WTC11 (cell line): ENCODE data around the gene MAML3. TPM values are rescaled to one million over a fixed set of nuclear protein-coding genes. Genes with fewer than 3 reads are reported as not detected.

Experiments used
- ATAC-seq: fragments of 200-7000 bp; cut with Tn5 transposase; 2 replicates; pipeline ENCODE4 v1.10.0; 2021; ENCODE audit warnings: mild to moderate bottlenecking, moderate library complexity
- CTCF ChIA-PET: fragments of 300-600 bp; sonication (Branson Sonifier 250); formaldehyde crosslinking; loops from one replicate; lab custom pipeline; 2021; ENCODE audit warnings: antibody characterized with exemption; lab: Charles Lee
- POLR2A ChIA-PET: fragments of 350-600 bp; sonication (Branson Sonifier 250); formaldehyde crosslinking; loops from one replicate; lab custom pipeline; 2021; ENCODE audit warnings: antibody characterized with exemption; lab: Charles Lee
- DNase-seq: peaks from one replicate; pipeline ENCODE4 v3.0.0; 2021; ENCODE audit warnings: low spot score
- H3K27ac Mint-ChIP-seq: 2 replicates; pipeline ENCODE4 v1.8.0; 2021; ENCODE audit warnings: mixed read lengths
- H3K27me3 Mint-ChIP-seq: 2 replicates; pipeline ENCODE4 v1.8.0; 2021; ENCODE audit warnings: low read depth, mild to moderate bottlenecking, moderate library complexity, mixed read lengths
- H3K36me3 Mint-ChIP-seq: 2 replicates; pipeline ENCODE4 v1.8.0; 2021; ENCODE audit warnings: mixed read lengths
- H3K4me1 Mint-ChIP-seq: 2 replicates; pipeline ENCODE4 v1.8.0; 2022; ENCODE audit warnings: mixed read lengths
- H3K4me3 Mint-ChIP-seq: 2 replicates; pipeline ENCODE4 v1.8.0; 2021; ENCODE audit warnings: mild to moderate bottlenecking, moderate library complexity, mixed read lengths
- H3K9me3 Mint-ChIP-seq: 2 replicates; pipeline ENCODE4 v1.8.0; 2021; ENCODE audit warnings: mixed read lengths
- CREM ChIP-seq: sonication (generic); formaldehyde crosslinking; IDR thresholded peaks from 2 replicates; pipeline ENCODE4 v1.8.1; 2022; ENCODE audit warnings: mild to moderate bottlenecking, missing genetic modification reagents, moderate library complexity
- EMX1 ChIP-seq: fragments of 250-450 bp; sonication (Bioruptor Pico); IDR thresholded peaks from 2 replicates; pipeline ENCODE4 v1.8.0; 2021; ENCODE audit warnings: mild to moderate bottlenecking
- MYBL2 ChIP-seq: sonication (generic); formaldehyde crosslinking; IDR thresholded peaks from 2 replicates; pipeline ENCODE4 v1.8.1; 2023; ENCODE audit warnings: mild to moderate bottlenecking, moderate library complexity, missing genetic modification reagents
- NFATC4 ChIP-seq: fragments of 250-450 bp; sonication (Bioruptor Pico); IDR thresholded peaks from 2 replicates; pipeline ENCODE4 v1.9.0; 2021; ENCODE audit warnings: mild to moderate bottlenecking
- NR1H2 ChIP-seq: sonication (generic); formaldehyde crosslinking; IDR thresholded peaks from 2 replicates; pipeline ENCODE4 v1.9.0; 2021; ENCODE audit warnings: mild to moderate bottlenecking, moderate library complexity, missing genetic modification reagents
- RELA ChIP-seq: sonication (generic); formaldehyde crosslinking; IDR thresholded peaks from 2 replicates; pipeline ENCODE4 v1.8.1; 2022; ENCODE audit warnings: missing genetic modification reagents, mild to moderate bottlenecking, borderline replicate concordance
- RORB ChIP-seq: fragments of 250-450 bp; sonication (Bioruptor Pico); IDR thresholded peaks from 2 replicates; pipeline ENCODE4 v1.9.0; 2021; ENCODE audit warnings: mild to moderate bottlenecking
- TCF7 ChIP-seq: sonication (generic); formaldehyde crosslinking; IDR thresholded peaks from 2 replicates; pipeline ENCODE4 v1.8.0; 2022; ENCODE audit warnings: mild to moderate bottlenecking, low read depth, missing genetic modification reagents, moderate library complexity
- TEAD1 ChIP-seq: sonication (generic); formaldehyde crosslinking; IDR thresholded peaks from 2 replicates; pipeline ENCODE4 v1.8.0; 2022; ENCODE audit warnings: mild to moderate bottlenecking, missing genetic modification reagents
- ZNF138 ChIP-seq: sonication (generic); formaldehyde crosslinking; conservative IDR thresholded peaks from 2 replicates; pipeline ENCODE4 v1.8.1; 2022; ENCODE audit warnings: mild to moderate bottlenecking, moderate library complexity, missing genetic modification reagents
- ZNF219 ChIP-seq: sonication (generic); formaldehyde crosslinking; IDR thresholded peaks from 2 replicates; pipeline ENCODE4 v1.8.0; 2023; ENCODE audit warnings: missing genetic modification reagents, mild to moderate bottlenecking, borderline replicate concordance
- ZNF232 ChIP-seq: sonication (generic); formaldehyde crosslinking; IDR thresholded peaks from 2 replicates; pipeline ENCODE4 v1.8.0; 2022; ENCODE audit warnings: mild to moderate bottlenecking, missing genetic modification reagents
- ZNF671 ChIP-seq: fragments of 250-450 bp; sonication (Bioruptor Pico); IDR thresholded peaks from 2 replicates; pipeline ENCODE4 v1.8.0; 2021; ENCODE audit warnings: mild to moderate bottlenecking
- total RNA-seq: library from RNA; stranded (reverse); gene quantifications from 3 replicates; pipeline ENCODE4 v1.2.3, GENCODE V29; 2021
- TF ChIP-seq, protein P1 (sequence below): fragments of 200-600 bp; IDR thresholded peaks from 2 replicates; pipeline ENCODE4 v1.8.0; 2022; ENCODE audit warnings: antibody characterized with exemption
- TF ChIP-seq, protein P2 (sequence below): fragments of 250-450 bp; sonication (Bioruptor Pico); IDR thresholded peaks from 2 replicates; pipeline ENCODE4 v1.8.0; 2021; ENCODE audit warnings: mild to moderate bottlenecking
- TF ChIP-seq, protein P3 (sequence below): sonication (generic); formaldehyde crosslinking; conservative IDR thresholded peaks from 2 replicates; pipeline ENCODE4 v1.8.1; 2022; ENCODE audit warnings: mild to moderate bottlenecking, missing genetic modification reagents
- TF ChIP-seq, protein P4 (sequence below): sonication (generic); formaldehyde crosslinking; IDR thresholded peaks from 2 replicates; pipeline ENCODE4 v1.8.1; 2023; ENCODE audit warnings: mild to moderate bottlenecking, missing genetic modification reagents, moderate library complexity
- TF ChIP-seq, protein P5 (sequence below): sonication (generic); formaldehyde crosslinking; IDR thresholded peaks from 2 replicates; pipeline ENCODE4 v1.8.0; 2023; ENCODE audit warnings: mild to moderate bottlenecking, missing genetic modification reagents
- TF ChIP-seq, protein P6 (sequence below): sonication (generic); formaldehyde crosslinking; IDR thresholded peaks from 2 replicates; pipeline ENCODE4 v1.8.1; 2023; ENCODE audit warnings: mild to moderate bottlenecking, missing genetic modification reagents, moderate library complexity
- TF ChIP-seq, protein P7 (sequence below): sonication (generic); formaldehyde crosslinking; IDR thresholded peaks from 2 replicates; pipeline ENCODE4 v1.8.1; 2022; ENCODE audit warnings: mild to moderate bottlenecking, moderate library complexity, missing genetic modification reagents
- TF ChIP-seq, protein P8 (sequence below): sonication (generic); formaldehyde crosslinking; IDR thresholded peaks from 2 replicates; pipeline ENCODE4 v1.8.0; 2023; ENCODE audit warnings: missing genetic modification reagents

Gene MAML3
- total RNA-seq, 1 experiment from 2014 or later = 7.4 TPM

DNA sequence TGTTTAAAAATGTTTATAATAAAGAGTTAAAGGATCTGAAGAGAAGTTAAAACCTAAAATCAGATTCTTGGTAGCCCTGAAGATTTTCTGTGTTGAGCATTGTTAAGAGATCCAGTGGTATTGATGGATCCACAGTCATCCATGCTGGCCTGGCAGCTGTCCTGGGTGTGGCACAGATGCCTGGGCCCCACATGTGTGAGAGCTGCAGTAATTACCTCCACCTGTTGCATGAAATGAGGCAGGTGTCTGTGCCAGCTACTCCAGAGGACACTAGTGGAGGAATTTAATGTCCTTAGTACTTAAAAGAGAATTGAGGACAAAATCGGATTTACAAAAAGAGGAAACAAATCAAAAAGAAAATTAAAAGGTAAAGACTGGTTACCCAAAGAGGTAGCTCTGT, 444.3 kb downstream of the MAML3 start:
- H3K4me3 Mint-ChIP-seq = no peak overlapping the region
- H3K4me1 Mint-ChIP-seq = no peaks in the 10 kb centered on the region
- peaks cover 21% of the 10 kb centered on the region for H3K36me3 Mint-ChIP-seq
- CTCF ChIA-PET = interaction anchor here (1.4 kb wide), 1 partner anchor 53 kb away, joined by 5 read pairs; no protein-coding TSS in a partner anchor
- no peak overlapping the region for H3K27ac Mint-ChIP-seq
- H3K9me3 Mint-ChIP-seq = peaks cover 24% of the 10 kb centered on the region
- POLR2A ChIA-PET = interaction anchor here (0.6 kb wide), 1 partner anchor 10 kb away, joined by 6 read pairs; no protein-coding TSS in a partner anchor
- ATAC-seq (no peak), DNase-seq (no peak)
- TF ChIP-seq, protein P1, sequence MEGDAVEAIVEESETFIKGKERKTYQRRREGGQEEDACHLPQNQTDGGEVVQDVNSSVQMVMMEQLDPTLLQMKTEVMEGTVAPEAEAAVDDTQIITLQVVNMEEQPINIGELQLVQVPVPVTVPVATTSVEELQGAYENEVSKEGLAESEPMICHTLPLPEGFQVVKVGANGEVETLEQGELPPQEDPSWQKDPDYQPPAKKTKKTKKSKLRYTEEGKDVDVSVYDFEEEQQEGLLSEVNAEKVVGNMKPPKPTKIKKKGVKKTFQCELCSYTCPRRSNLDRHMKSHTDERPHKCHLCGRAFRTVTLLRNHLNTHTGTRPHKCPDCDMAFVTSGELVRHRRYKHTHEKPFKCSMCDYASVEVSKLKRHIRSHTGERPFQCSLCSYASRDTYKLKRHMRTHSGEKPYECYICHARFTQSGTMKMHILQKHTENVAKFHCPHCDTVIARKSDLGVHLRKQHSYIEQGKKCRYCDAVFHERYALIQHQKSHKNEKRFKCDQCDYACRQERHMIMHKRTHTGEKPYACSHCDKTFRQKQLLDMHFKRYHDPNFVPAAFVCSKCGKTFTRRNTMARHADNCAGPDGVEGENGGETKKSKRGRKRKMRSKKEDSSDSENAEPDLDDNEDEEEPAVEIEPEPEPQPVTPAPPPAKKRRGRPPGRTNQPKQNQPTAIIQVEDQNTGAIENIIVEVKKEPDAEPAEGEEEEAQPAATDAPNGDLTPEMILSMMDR = no peak
- TF ChIP-seq, protein P2, sequence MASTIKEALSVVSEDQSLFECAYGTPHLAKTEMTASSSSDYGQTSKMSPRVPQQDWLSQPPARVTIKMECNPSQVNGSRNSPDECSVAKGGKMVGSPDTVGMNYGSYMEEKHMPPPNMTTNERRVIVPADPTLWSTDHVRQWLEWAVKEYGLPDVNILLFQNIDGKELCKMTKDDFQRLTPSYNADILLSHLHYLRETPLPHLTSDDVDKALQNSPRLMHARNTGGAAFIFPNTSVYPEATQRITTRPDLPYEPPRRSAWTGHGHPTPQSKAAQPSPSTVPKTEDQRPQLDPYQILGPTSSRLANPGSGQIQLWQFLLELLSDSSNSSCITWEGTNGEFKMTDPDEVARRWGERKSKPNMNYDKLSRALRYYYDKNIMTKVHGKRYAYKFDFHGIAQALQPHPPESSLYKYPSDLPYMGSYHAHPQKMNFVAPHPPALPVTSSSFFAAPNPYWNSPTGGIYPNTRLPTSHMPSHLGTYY (CRISPR knock-in tag) = no peak
- TF ChIP-seq, protein P3, sequence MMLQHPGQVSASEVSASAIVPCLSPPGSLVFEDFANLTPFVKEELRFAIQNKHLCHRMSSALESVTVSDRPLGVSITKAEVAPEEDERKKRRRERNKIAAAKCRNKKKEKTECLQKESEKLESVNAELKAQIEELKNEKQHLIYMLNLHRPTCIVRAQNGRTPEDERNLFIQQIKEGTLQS (CRISPR knock-in tag) = no peak
- TF ChIP-seq TEAD1 (CRISPR knock-in tag) (no peak), TCF7 (CRISPR knock-in tag) (no peak), NFATC4 (CRISPR knock-in tag) (no peak), ZNF232 (CRISPR knock-in tag) (no peak), ZNF138 (no peak), CREM (CRISPR knock-in tag) (no peak), MYBL2 (CRISPR knock-in tag) (no peak), ZNF219 (CRISPR knock-in tag) (no peak), RORB (CRISPR knock-in tag) (no peak), NR1H2 (no peak)
- TF ChIP-seq, protein P4, sequence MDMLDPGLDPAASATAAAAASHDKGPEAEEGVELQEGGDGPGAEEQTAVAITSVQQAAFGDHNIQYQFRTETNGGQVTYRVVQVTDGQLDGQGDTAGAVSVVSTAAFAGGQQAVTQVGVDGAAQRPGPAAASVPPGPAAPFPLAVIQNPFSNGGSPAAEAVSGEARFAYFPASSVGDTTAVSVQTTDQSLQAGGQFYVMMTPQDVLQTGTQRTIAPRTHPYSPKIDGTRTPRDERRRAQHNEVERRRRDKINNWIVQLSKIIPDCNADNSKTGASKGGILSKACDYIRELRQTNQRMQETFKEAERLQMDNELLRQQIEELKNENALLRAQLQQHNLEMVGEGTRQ (CRISPR knock-in tag) = no peak
- peaks cover 42% of the 10 kb centered on the region for H3K27me3 Mint-ChIP-seq

DNA sequence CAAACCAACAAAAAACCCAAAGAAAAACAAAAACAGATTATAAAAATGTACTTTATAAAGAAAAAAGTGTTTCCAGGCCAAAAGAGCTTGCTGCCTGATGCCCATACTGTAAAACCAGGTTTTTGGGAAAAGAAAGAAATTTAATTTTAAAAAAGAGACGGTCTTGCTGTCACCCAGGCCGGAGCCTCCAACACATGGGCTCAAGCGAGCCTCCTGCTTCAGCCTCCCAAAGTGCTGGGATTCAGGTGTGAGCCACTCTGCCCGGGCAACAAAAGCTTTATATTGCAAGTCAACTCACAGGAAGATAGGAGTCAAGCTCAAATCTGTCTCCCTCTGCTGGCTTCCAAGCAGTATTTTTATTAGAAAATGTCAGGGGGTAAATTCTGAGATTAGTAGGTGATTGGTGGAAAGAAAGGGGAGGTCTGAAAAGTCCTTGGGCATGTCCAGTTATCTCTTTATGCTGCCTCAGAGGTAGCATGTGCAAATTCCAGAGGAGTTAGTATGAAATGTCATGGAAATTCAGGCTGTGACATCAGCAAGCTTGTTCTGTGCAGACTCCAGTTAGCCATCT, 449.0 kb downstream of the MAML3 start:
- no peak for TF ChIP-seq EMX1 (CRISPR knock-in tag)
- TF ChIP-seq, all 79 proteins: peak for 0
- Mint-ChIP-seq H3K4me1 (no peaks in the 10 kb centered on the region), H3K27me3 (no peaks in the 10 kb centered on the region), H3K4me3 (no peak overlapping the region), H3K36me3 (peaks cover 26% of the 10 kb centered on the region), H3K9me3 (peaks cover 28% of the 10 kb centered on the region), H3K27ac (no peak overlapping the region)
- POLR2A ChIA-PET = no interaction called here
- DNase-seq (no peak), ATAC-seq (no peak)
- CTCF ChIA-PET = interaction anchor here (0.5 to 1.6 kb wide), 11 partner anchors 8 to 454 kb away, joined by 3 to 18 read pairs (median 4); no protein-coding TSS in a partner anchor

DNA sequence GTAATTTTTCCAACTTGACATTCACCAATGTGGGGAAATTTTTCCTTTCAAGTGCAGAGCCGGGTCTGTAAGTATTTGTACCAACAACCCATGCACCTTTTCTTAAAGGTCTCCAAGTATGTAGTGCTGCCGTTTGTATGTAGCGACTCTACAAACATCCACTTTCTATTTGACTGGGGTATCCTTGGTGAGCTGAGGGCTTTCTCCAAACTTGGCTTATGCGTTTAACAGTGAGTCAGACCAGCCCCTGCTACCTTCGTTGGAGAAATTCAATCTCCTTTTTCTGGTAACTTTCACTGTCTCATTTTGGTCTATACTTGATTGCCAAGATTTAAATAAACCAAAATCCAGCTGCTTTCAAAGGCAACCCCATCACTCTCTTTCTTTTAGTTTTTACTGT, 453.4 kb downstream of the MAML3 start:
- no peak for DNase-seq
- H3K27ac Mint-ChIP-seq = no peak overlapping the region
- peaks cover 12% of the 10 kb centered on the region for H3K36me3 Mint-ChIP-seq
- ChIA-PET POLR2A (no interaction called here), CTCF (interaction anchor here (1.2 kb wide), 1 partner anchor 43 kb away, joined by 5 read pairs; no protein-coding TSS in a partner anchor)
- ATAC-seq = no peak
- H3K9me3 Mint-ChIP-seq = peaks cover 11% of the 10 kb centered on the region
- no peak overlapping the region for H3K4me3 Mint-ChIP-seq
- H3K27me3 Mint-ChIP-seq = no peaks in the 10 kb centered on the region
- H3K4me1 Mint-ChIP-seq = no peaks in the 10 kb centered on the region
- TF ChIP-seq, protein P5, sequence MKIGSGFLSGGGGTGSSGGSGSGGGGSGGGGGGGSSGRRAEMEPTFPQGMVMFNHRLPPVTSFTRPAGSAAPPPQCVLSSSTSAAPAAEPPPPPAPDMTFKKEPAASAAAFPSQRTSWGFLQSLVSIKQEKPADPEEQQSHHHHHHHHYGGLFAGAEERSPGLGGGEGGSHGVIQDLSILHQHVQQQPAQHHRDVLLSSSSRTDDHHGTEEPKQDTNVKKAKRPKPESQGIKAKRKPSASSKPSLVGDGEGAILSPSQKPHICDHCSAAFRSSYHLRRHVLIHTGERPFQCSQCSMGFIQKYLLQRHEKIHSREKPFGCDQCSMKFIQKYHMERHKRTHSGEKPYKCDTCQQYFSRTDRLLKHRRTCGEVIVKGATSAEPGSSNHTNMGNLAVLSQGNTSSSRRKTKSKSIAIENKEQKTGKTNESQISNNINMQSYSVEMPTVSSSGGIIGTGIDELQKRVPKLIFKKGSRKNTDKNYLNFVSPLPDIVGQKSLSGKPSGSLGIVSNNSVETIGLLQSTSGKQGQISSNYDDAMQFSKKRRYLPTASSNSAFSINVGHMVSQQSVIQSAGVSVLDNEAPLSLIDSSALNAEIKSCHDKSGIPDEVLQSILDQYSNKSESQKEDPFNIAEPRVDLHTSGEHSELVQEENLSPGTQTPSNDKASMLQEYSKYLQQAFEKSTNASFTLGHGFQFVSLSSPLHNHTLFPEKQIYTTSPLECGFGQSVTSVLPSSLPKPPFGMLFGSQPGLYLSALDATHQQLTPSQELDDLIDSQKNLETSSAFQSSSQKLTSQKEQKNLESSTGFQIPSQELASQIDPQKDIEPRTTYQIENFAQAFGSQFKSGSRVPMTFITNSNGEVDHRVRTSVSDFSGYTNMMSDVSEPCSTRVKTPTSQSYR (CRISPR knock-in tag) = no peak
- TF ChIP-seq ZNF671 (CRISPR knock-in tag) (no peak), MYBL2 (CRISPR knock-in tag) (no peak), RELA (CRISPR knock-in tag) (no peak)
- TF ChIP-seq, protein P6, sequence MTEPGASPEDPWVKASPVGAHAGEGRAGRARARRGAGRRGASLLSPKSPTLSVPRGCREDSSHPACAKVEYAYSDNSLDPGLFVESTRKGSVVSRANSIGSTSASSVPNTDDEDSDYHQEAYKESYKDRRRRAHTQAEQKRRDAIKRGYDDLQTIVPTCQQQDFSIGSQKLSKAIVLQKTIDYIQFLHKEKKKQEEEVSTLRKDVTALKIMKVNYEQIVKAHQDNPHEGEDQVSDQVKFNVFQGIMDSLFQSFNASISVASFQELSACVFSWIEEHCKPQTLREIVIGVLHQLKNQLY (CRISPR knock-in tag) = no peak
- TF ChIP-seq, protein P7, sequence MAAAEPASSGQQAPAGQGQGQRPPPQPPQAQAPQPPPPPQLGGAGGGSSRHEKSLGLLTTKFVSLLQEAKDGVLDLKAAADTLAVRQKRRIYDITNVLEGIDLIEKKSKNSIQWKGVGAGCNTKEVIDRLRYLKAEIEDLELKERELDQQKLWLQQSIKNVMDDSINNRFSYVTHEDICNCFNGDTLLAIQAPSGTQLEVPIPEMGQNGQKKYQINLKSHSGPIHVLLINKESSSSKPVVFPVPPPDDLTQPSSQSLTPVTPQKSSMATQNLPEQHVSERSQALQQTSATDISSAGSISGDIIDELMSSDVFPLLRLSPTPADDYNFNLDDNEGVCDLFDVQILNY (CRISPR knock-in tag) = no peak
- TF ChIP-seq, protein P8, sequence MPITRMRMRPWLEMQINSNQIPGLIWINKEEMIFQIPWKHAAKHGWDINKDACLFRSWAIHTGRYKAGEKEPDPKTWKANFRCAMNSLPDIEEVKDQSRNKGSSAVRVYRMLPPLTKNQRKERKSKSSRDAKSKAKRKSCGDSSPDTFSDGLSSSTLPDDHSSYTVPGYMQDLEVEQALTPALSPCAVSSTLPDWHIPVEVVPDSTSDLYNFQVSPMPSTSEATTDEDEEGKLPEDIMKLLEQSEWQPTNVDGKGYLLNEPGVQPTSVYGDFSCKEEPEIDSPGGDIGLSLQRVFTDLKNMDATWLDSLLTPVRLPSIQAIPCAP = no peak
